OCI-LY3 (cell line): ENCODE measurements around the gene LY9.

Experiments
- H2AFZ ChIP-seq: fragments of 200-600, 300-600 bp; shearing (Covaris generic); 2 replicates; pipeline ENCODE4 v1.6.0; 2014; ENCODE audit warnings: antibody characterized with exemption, low read depth, low read length
- H3K27ac ChIP-seq: fragments of 200-600, 300-600 bp; sonication (generic); 2 replicates; pipeline ENCODE4 v1.5.1; 2014; ENCODE audit warnings: mild to moderate bottlenecking, low read length, moderate library complexity, mixed read lengths
- H3K27me3 ChIP-seq: fragments of 200-600, 300-600 bp; sonication (generic); 2 replicates; pipeline ENCODE4 v1.6.1; 2014; ENCODE audit warnings: low read depth, low read length, mixed read lengths
- H3K36me3 ChIP-seq: fragments of 200-600, 300-600 bp; sonication (generic); replicated peaks from 2 replicates; pipeline ENCODE3; 2014; ENCODE audit warnings: low read depth, low read length, mixed read lengths
- H3K4me1 ChIP-seq: fragments of 300-600, 200-600 bp; sonication (generic); 2 replicates; pipeline ENCODE4 v1.6.1; 2014; ENCODE audit warnings: low read length, mixed read lengths
- H3K4me2 ChIP-seq: fragments of 200-600, 300-600 bp; sonication (generic); 2 replicates; pipeline ENCODE4 v1.6.1; 2014; ENCODE audit warnings: low read length, mixed read lengths
- H3K4me3 ChIP-seq: fragments of 300-600, 200-600 bp; sonication (generic); 2 replicates; pipeline ENCODE4 v1.5.1; 2014; ENCODE audit warnings: antibody characterized with exemption, mild to moderate bottlenecking, low read length, moderate library complexity
- H3K79me2 ChIP-seq: fragments of 300-600, 200-600 bp; shearing (Covaris generic); 2 replicates; pipeline ENCODE4 v1.6.1; 2014; ENCODE audit warnings: mild to moderate bottlenecking, low read length, mixed read lengths
- H3K9ac ChIP-seq: fragments of 300-600, 200-600 bp; shearing (Covaris generic); 2 replicates; pipeline ENCODE4 v1.6.0; 2014; ENCODE audit warnings: mild to moderate bottlenecking, low read length, moderate library complexity
- H3K9me3 ChIP-seq: fragments of 200-600, 300-600 bp; shearing (Covaris generic); 2 replicates; pipeline ENCODE4 v1.6.1; 2014; ENCODE audit warnings: low read length, mixed read lengths; ENCODE audit not compliant: insufficient read depth
- H4K20me1 ChIP-seq: fragments of 200-600, 300-600 bp; sonication (generic); 2 replicates; pipeline ENCODE4 v1.6.1; 2016; ENCODE audit warnings: low read length, mixed read lengths; ENCODE audit not compliant: insufficient read depth
- CTCF ChIP-seq: fragments of 200-600, 300-600 bp; sonication (generic); IDR thresholded peaks from 2 replicates; pipeline ENCODE4 v1.5.1; 2014; ENCODE audit warnings: antibody characterized with exemption, low read length, low read depth
- EZH2phosphoT487 ChIP-seq: fragments of 200-600 bp; shearing (Covaris generic); IDR thresholded peaks from 2 replicates; pipeline ENCODE4 v1.6.1; 2018; ENCODE audit warnings: antibody characterized with exemption, mixed run types, low read depth

LY9 gene

GRCh38 chr1:160774886-160775719, 20.9 kb upstream of the LY9 start:
- Histone ChIP-seq H3K4me3 (no peak overlapping the region), H3K9me3 (no peaks in the 10 kb centered on the region), H3K79me2 (no peaks in the 10 kb centered on the region), H3K27me3 (no peaks in the 10 kb centered on the region), H3K27ac (no peak overlapping the region), H4K20me1 (no peaks in the 10 kb centered on the region), H3K36me3 (no peaks in the 10 kb centered on the region), H3K4me1 (peaks cover 64% of the 10 kb centered on the region), H2AFZ (no peak overlapping the region), H3K4me2 (peak overlapping the region; percentile 76), H3K9ac (no peak overlapping the region)
- TF ChIP-seq EZH2phosphoT487 = no peak
- TF ChIP-seq CTCF = no peak

GRCh38 chr1:160776178-160776577, 19.8 kb upstream of the LY9 start:
- Histone ChIP-seq H3K4me3 (peak overlapping the region; percentile 37), H3K36me3 (no peaks in the 10 kb centered on the region), H3K27ac (peak overlapping the region; percentile 69), H2AFZ (peak overlapping the region; percentile 50; the same call in 1 of the 2 replicates), H3K79me2 (no peaks in the 10 kb centered on the region), H4K20me1 (no peaks in the 10 kb centered on the region), H3K9me3 (no peaks in the 10 kb centered on the region), H3K4me1 (peaks cover 73% of the 10 kb centered on the region), H3K4me2 (peak overlapping the region; percentile 76), H3K27me3 (no peaks in the 10 kb centered on the region), H3K9ac (peak overlapping the region; percentile 53; the same call in 1 of the 2 replicates)
- TF ChIP-seq CTCF (no peak), EZH2phosphoT487 (no peak)

- Histone ChIP-seq H3K9ac (no peak overlapping the region), H3K27me3 (no peaks in the 10 kb centered on the region), H3K4me2 (no peak overlapping the region), H3K4me3 (no peak overlapping the region), H3K27ac (no peak overlapping the region), H3K36me3 (no peaks in the 10 kb centered on the region), H3K79me2 (no peaks in the 10 kb centered on the region), H3K4me1 (peaks cover 81% of the 10 kb centered on the region), H4K20me1 (no peaks in the 10 kb centered on the region), H3K9me3 (no peaks in the 10 kb centered on the region), H2AFZ (no peak overlapping the region; the same call in 1 of the 2 replicates)
- TF ChIP-seq CTCF (peak; percentile 88), EZH2phosphoT487 (no peak)
These were observed 18.4 kb upstream of the LY9 start for GRCh38 chr1:160777486-160778089.

- TF ChIP-seq CTCF = no peak
- no peak for TF ChIP-seq EZH2phosphoT487
- H3K27me3 ChIP-seq = no peaks in the 10 kb centered on the region
- H3K4me1 ChIP-seq = peaks cover 73% of the 10 kb centered on the region
These were observed 17.0 kb upstream of the LY9 start for GRCh38 chr1:160778976-160779375.

More at GRCh38 chr1:160778976-160779375, 17.0 kb upstream of the LY9 start:
- Histone ChIP-seq H3K4me2 (no peak overlapping the region), H3K79me2 (no peaks in the 10 kb centered on the region), H3K27ac (no peak overlapping the region), H2AFZ (no peak overlapping the region), H3K36me3 (no peaks in the 10 kb centered on the region), H3K9me3 (no peaks in the 10 kb centered on the region), H3K4me3 (no peak overlapping the region), H3K9ac (no peak overlapping the region), H4K20me1 (no peaks in the 10 kb centered on the region)
